Panc1 (cell line): ENCODE data around the gene BCL2.

Source experiments
- POLR2AphosphoS5 ChIP-seq: IDR thresholded peaks from 2 replicates; pipeline ENCODE4 v1.6.1; 2012; ENCODE audit warnings: mild to moderate bottlenecking, low read depth, low read length, moderate library complexity
- TCF7L2 ChIP-seq: IDR thresholded peaks from 2 replicates; pipeline ENCODE4 v1.6.1; 2011; ENCODE audit warnings: mild to moderate bottlenecking, low read depth, low read length, inconsistent platforms
- TF ChIP-seq, protein P1 (sequence below): fragments of 450-650 bp; IDR thresholded peaks from 2 replicates; pipeline ENCODE4 v1.5.1; 2017; ENCODE audit warnings: mild to moderate bottlenecking
- TF ChIP-seq, protein P2 (sequence below), 2 experiments: IDR thresholded peaks; 2 replicates each; pipeline ENCODE4 v1.6.1; 2011 to 2012; ENCODE audit warnings: low read depth in 2 of 2, control low read depth in 1 of 2, low read length in 1 of 2, mild to moderate bottlenecking in 1 of 2, moderate library complexity in 1 of 2; ENCODE audit not compliant: insufficient read depth in 1 of 2

DNA sequence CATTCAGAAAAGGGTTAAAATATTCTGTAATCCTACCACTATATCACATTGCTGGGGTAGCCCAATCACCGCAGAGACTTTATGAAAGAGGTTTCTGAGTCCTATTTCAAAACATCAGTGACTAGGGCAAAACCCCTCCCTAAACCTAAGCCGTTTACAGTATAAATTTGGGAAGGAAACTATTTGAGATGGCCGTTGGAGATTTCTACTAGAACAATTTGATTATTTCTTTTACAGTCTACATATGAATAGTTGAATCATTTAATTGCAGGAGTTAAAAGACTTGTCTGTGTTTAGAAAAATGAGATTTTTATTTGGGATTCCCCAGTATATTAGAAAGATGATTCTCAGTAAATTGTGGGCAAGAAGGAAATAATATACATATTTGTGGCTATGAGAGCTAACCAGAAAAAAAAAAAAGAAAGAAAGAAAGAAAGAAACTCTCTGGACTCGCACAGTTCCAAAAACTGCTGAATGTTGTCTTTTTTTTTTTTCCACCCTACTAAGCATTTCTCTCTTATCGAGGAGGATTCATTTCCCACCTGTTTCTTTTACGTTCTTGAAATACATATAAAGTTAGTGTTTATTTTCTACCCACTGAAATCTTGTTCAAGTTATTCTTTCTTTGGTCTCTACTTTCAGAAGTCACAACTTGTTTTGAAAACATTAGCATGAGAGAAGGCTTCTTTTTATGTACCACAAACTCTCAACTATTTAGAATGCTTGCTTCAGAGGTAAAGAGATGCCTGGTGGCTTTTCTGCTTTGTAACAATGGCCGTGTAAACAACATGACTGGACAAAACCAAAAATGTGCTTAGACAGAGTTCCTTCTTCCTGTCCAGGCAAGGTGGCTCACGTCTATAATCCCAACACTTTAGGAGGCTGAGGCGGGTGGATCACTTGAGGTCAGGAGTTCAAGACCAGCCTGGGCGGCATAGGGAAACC is 65.9 kb downstream of the BCL2 start:
- TF ChIP-seq POLR2AphosphoS5 (no peak), TCF7L2 (no peak)
- TF ChIP-seq, protein P1, sequence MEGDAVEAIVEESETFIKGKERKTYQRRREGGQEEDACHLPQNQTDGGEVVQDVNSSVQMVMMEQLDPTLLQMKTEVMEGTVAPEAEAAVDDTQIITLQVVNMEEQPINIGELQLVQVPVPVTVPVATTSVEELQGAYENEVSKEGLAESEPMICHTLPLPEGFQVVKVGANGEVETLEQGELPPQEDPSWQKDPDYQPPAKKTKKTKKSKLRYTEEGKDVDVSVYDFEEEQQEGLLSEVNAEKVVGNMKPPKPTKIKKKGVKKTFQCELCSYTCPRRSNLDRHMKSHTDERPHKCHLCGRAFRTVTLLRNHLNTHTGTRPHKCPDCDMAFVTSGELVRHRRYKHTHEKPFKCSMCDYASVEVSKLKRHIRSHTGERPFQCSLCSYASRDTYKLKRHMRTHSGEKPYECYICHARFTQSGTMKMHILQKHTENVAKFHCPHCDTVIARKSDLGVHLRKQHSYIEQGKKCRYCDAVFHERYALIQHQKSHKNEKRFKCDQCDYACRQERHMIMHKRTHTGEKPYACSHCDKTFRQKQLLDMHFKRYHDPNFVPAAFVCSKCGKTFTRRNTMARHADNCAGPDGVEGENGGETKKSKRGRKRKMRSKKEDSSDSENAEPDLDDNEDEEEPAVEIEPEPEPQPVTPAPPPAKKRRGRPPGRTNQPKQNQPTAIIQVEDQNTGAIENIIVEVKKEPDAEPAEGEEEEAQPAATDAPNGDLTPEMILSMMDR, result no peak
- TF ChIP-seq, protein P2, sequence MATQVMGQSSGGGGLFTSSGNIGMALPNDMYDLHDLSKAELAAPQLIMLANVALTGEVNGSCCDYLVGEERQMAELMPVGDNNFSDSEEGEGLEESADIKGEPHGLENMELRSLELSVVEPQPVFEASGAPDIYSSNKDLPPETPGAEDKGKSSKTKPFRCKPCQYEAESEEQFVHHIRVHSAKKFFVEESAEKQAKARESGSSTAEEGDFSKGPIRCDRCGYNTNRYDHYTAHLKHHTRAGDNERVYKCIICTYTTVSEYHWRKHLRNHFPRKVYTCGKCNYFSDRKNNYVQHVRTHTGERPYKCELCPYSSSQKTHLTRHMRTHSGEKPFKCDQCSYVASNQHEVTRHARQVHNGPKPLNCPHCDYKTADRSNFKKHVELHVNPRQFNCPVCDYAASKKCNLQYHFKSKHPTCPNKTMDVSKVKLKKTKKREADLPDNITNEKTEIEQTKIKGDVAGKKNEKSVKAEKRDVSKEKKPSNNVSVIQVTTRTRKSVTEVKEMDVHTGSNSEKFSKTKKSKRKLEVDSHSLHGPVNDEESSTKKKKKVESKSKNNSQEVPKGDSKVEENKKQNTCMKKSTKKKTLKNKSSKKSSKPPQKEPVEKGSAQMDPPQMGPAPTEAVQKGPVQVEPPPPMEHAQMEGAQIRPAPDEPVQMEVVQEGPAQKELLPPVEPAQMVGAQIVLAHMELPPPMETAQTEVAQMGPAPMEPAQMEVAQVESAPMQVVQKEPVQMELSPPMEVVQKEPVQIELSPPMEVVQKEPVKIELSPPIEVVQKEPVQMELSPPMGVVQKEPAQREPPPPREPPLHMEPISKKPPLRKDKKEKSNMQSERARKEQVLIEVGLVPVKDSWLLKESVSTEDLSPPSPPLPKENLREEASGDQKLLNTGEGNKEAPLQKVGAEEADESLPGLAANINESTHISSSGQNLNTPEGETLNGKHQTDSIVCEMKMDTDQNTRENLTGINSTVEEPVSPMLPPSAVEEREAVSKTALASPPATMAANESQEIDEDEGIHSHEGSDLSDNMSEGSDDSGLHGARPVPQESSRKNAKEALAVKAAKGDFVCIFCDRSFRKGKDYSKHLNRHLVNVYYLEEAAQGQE (IDR thresholded peaks at IDR 0.05; ENCODE audit: insufficient read depth in 1 of 2, low read depth in 2 of 2, low read length in 1 of 2), result no peak
